Measurements from ENCODE around the gene OGFR. TPM values are rescaled to one million over a fixed set of nuclear protein-coding genes. Genes with fewer than 3 reads are reported as not detected.
A peak's percentile ranks its signal among the peaks of the same experiment; 100 is the strongest.

OGFR gene
- total RNA-seq, 1 donor from 2014 or later = 57.6 TPM

- H3K4me3 ChIP-seq (ENCODE audit: low read depth, low read length) = no peak overlapping the region
- TF ChIP-seq CTCF (conservative IDR thresholded peaks at IDR 0.05; ENCODE audit: low read depth, low read length) = no peak
- DNase-seq (ENCODE audit: low read depth) = no peak
These were observed 14.6 kb upstream of the OGFR start for GRCh38 chr20:62790075-62790474.

- no peak overlapping the region for H3K4me3 ChIP-seq (ENCODE audit: low read depth, low read length)
- TF ChIP-seq CTCF (conservative IDR thresholded peaks at IDR 0.05; ENCODE audit: low read depth, low read length) = peak; percentile 99
- peak; percentile 31 for DNase-seq (ENCODE audit: low read depth)
These were observed 13.1 kb upstream of the OGFR start for GRCh38 chr20:62791301-62792181.

GRCh38 chr20:62792182-62792939 lies 12.3 kb upstream of the OGFR start:
- TF ChIP-seq CTCF (conservative IDR thresholded peaks at IDR 0.05; ENCODE audit: low read depth, low read length) = no peak
- no peak overlapping the region for H3K4me3 ChIP-seq (ENCODE audit: low read depth, low read length)
- DNase-seq (ENCODE audit: low read depth) = no peak

GRCh38 chr20:62792940-62793756 lies 11.5 kb upstream of the OGFR start:
- no peak for TF ChIP-seq CTCF (conservative IDR thresholded peaks at IDR 0.05; ENCODE audit: low read depth, low read length)

GRCh38 chr20:62793757-62794006 lies 11.0 kb upstream of the OGFR start:
- no peak for DNase-seq (ENCODE audit: low read depth)
- H3K4me3 ChIP-seq (ENCODE audit: low read depth, low read length) = peak overlapping the region; percentile 51
- no peak for TF ChIP-seq CTCF (conservative IDR thresholded peaks at IDR 0.05; ENCODE audit: low read depth, low read length)

More at GRCh38 chr20:62792940-62793756, 11.5 kb upstream of the OGFR start:
- H3K4me3 ChIP-seq (ENCODE audit: low read depth, low read length) = no peak overlapping the region
- DNase-seq (ENCODE audit: low read depth) = no peak

GRCh38 chr20:62794007-62794724 lies 10.5 kb upstream of the OGFR start:
- peak; percentile 39 for DNase-seq (ENCODE audit: low read depth)
- TF ChIP-seq CTCF (conservative IDR thresholded peaks at IDR 0.05; ENCODE audit: low read depth, low read length) = no peak
- H3K4me3 ChIP-seq (ENCODE audit: low read depth, low read length) = peak overlapping the region; percentile 67
